ENCODE data around the gene RAD51AP2.

- no peak for TF ChIP-seq POLR2AphosphoS5 (IDR thresholded peaks at IDR 0.05; ENCODE audit: low read depth, low read length)
- no peak for TF ChIP-seq CTCF (IDR thresholded peaks at IDR 0.05)
- TF ChIP-seq USF2 (IDR thresholded peaks at IDR 0.05; ENCODE audit: borderline replicate concordance, low read depth, low read length), result no peak
These were observed 1.2 kb upstream of the RAD51AP2 start for GRCh38 chr2:17519486-17519885.
